Prostate gland (tissue), 2 donors: ENCODE data around the gene CREB5.

Source experiments
- POLR2AphosphoS5 ChIP-seq: sonication (generic); formaldehyde crosslinking; IDR thresholded peaks from one replicate; pipeline ENCODE4 v1.6.1; 2017; ENCODE audit warnings: antibody characterized with exemption
- TF ChIP-seq, protein P1 (sequence below), 4 experiments: fragments of 200-600 bp in 2 of 4; fragments of 450-650 bp in 2 of 4; sonication (generic) in 2 of 4; IDR thresholded peaks; 1 replicate in 3 of 4; 2 replicates in 1 of 4; pipeline ENCODE4 v1.5.1; 2016 to 2019; ENCODE audit warnings: antibody characterized with exemption in 4 of 4, mild to moderate bottlenecking in 2 of 4, moderate library complexity in 2 of 4

DNA sequence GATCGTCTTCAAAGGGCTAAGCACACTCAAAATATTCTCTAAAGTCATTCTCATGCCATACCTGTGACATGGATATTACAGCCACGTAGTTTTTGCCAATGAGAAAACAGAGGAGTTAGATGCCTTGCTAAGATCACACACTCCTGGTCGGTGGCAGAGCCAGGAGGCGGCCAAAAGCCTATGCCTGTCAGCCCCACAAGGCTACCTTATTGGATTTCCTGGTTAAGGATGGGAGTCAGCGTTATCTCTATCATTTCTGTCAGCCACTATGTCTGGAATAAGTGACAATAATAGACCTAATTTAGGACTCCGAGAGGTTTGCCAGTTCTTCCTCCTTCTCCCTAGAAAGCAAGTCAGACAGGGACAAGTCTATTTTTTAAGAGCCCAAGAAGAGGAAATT is 295.0 kb downstream of the CREB5 start:
- TF ChIP-seq, protein P1, sequence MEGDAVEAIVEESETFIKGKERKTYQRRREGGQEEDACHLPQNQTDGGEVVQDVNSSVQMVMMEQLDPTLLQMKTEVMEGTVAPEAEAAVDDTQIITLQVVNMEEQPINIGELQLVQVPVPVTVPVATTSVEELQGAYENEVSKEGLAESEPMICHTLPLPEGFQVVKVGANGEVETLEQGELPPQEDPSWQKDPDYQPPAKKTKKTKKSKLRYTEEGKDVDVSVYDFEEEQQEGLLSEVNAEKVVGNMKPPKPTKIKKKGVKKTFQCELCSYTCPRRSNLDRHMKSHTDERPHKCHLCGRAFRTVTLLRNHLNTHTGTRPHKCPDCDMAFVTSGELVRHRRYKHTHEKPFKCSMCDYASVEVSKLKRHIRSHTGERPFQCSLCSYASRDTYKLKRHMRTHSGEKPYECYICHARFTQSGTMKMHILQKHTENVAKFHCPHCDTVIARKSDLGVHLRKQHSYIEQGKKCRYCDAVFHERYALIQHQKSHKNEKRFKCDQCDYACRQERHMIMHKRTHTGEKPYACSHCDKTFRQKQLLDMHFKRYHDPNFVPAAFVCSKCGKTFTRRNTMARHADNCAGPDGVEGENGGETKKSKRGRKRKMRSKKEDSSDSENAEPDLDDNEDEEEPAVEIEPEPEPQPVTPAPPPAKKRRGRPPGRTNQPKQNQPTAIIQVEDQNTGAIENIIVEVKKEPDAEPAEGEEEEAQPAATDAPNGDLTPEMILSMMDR (IDR thresholded peaks at IDR 0.05): no peak
- TF ChIP-seq POLR2AphosphoS5: no peak
